ENCODE results near the gene PPP1R10.

GRCh38 chr6:30655743-30656094 lies 38.7 kb upstream of the PPP1R10 start:
- no peak for TF ChIP-seq CTCF (IDR thresholded peaks at IDR 0.05)
- no peak for TF ChIP-seq POLR2A (IDR thresholded peaks at IDR 0.05)

All from body of pancreas (tissue), 4 donors.